HepG2 (cell line): ENCODE results near the gene ATP10D. TPM values are rescaled to one million over a fixed set of nuclear protein-coding genes. Genes with fewer than 3 reads are reported as not detected.

Experiments
- ATAC-seq: fragments of 200-7000 bp; cut with Tn5 transposase; 3 replicates; pipeline ENCODE4 v1.9.1; 2020; ENCODE audit warnings: mild to moderate bottlenecking, moderate library complexity
- BruUV-seq: library from RNA; stranded (reverse); fragments of 400-500 nt; replicated peaks from 2 replicates; lab custom pipeline; 2021; lab: Mats Ljungman, UMichigan
- CTCF ChIA-PET: fragments of 300-600 bp; formaldehyde crosslinking; extraction: SDS; loops from one replicate; lab custom pipeline; 2021; ENCODE audit warnings: low total read pairs, inconsistent platforms, low intra/inter-chr PET ratio; lab: Yijun Ruan, JAX
- POLR2A ChIA-PET: fragments of 350-600 bp; sonication (Branson Sonifier 250); formaldehyde crosslinking; loops from one replicate; lab custom pipeline; 2020; ENCODE audit warnings: antibody characterized with exemption, inconsistent platforms; lab: Yijun Ruan, JAX
- DNase-seq: peaks from one replicate; pipeline ENCODE4 v3.0.0-alpha.2; 2015; ENCODE audit warnings: low spot score
- FAIRE-seq: peaks from 3 replicates; lab custom pipeline; 2011; peaks lifted over from hg19 to GRCh38; lab: Jason Lieb, UNC
- H2AFZ ChIP-seq: one replicate; pipeline ENCODE4 v1.6.1; 2011; ENCODE audit warnings: low read length, inconsistent platforms
- H3K27ac ChIP-seq: fragments of 300-600 bp; 3 replicates; pipeline ENCODE4 v1.8.0; 2011; ENCODE audit warnings: mixed run types, mild to moderate bottlenecking, mixed read lengths, low read length, inconsistent platforms; ENCODE audit not compliant: insufficient read depth; ENCODE audit errors: extremely low read length
- H3K27me3 ChIP-seq, 2 experiments: fragments of 200-600 bp in 1 of 2; 2 replicates in 1 of 2; 3 replicates in 1 of 2; pipeline versions ENCODE4 v1.6.0 to v1.8.0; 2011; ENCODE audit warnings: low read length in 2 of 2, mild to moderate bottlenecking in 2 of 2, moderate library complexity in 2 of 2, inconsistent platforms in 1 of 2; ENCODE audit not compliant: insufficient read depth in 2 of 2, control insufficient read depth in 1 of 2
- H3K36me3 ChIP-seq, 2 experiments: fragments of 200-600 bp in 1 of 2; replicated peaks in 1 of 2; 2 replicates in 1 of 2; 3 replicates in 1 of 2; pipeline versions ENCODE4 v1.5.1 to v1.8.0; 2011; ENCODE audit warnings: low read length in 2 of 2, inconsistent platforms in 1 of 2; ENCODE audit not compliant: insufficient read depth in 2 of 2, control insufficient read depth in 1 of 2
- H3K4me1 ChIP-seq: 2 replicates; pipeline ENCODE4 v1.5.1; 2012; ENCODE audit warnings: low read length, inconsistent platforms; ENCODE audit not compliant: insufficient read depth
- H3K4me2 ChIP-seq: 2 replicates; pipeline ENCODE4 v1.6.0; 2011; ENCODE audit warnings: low read depth, low read length, inconsistent platforms
- H3K4me3 ChIP-seq, 3 experiments: fragments of 200-600 bp in 1 of 3; sonication (generic), shearing (Covaris generic) in 1 of 3; replicated peaks in 1 of 3; 2 replicates each; pipeline ENCODE4 v1.5.1; 2011 to 2016; ENCODE audit warnings: low read length in 3 of 3, inconsistent platforms in 2 of 3, low read depth in 2 of 3, mild to moderate bottlenecking in 2 of 3, control low read depth in 1 of 3, mixed read lengths in 1 of 3; ENCODE audit not compliant: insufficient read depth in 1 of 3
- H3K79me2 ChIP-seq: one replicate; pipeline ENCODE4 v1.6.1; 2011; ENCODE audit warnings: low read length, inconsistent platforms; ENCODE audit not compliant: insufficient read depth
- H3K9ac ChIP-seq: 2 replicates; pipeline ENCODE4 v1.6.0; 2011; ENCODE audit warnings: mild to moderate bottlenecking, low read depth, low read length, inconsistent platforms; ENCODE audit not compliant: insufficient read depth
- H3K9me3 ChIP-seq: 2 replicates; pipeline ENCODE4 v1.5.1; 2012; ENCODE audit warnings: mild to moderate bottlenecking, low read length
- H4K20me1 ChIP-seq: 2 replicates; pipeline ENCODE4 v1.6.0; 2011; ENCODE audit warnings: inconsistent platforms, mild to moderate bottlenecking, low read length, moderate library complexity; ENCODE audit not compliant: insufficient read depth
- BATF2 ChIP-seq: sonication (generic); formaldehyde crosslinking; IDR thresholded peaks from 2 replicates; pipeline ENCODE4 v1.8.0; 2022; ENCODE audit warnings: mild to moderate bottlenecking, missing genetic modification reagents, moderate library complexity
- JARID2 ChIP-seq: sonication (generic); formaldehyde crosslinking; IDR thresholded peaks from 2 replicates; pipeline ENCODE4 v1.8.1; 2023; ENCODE audit warnings: missing genetic modification reagents, inconsistent platforms; ENCODE audit not compliant: insufficient replicate concordance
- KAT7 ChIP-seq: IDR thresholded peaks from 2 replicates; pipeline ENCODE4 v1.6.1; 2018; ENCODE audit warnings: borderline replicate concordance, missing compliant biosample characterization
- LRRFIP1 ChIP-seq: sonication (generic); formaldehyde crosslinking; conservative IDR thresholded peaks from 2 replicates; pipeline ENCODE4 v1.4.0; 2020; ENCODE audit warnings: missing genetic modification reagents
- MTF2 ChIP-seq: sonication (generic); formaldehyde crosslinking; IDR thresholded peaks from 2 replicates; pipeline ENCODE4 v1.5.0; 2020; ENCODE audit warnings: missing genetic modification reagents, borderline replicate concordance
- PCBP2 ChIP-seq: fragments of 200-400 bp; formaldehyde crosslinking; optimal IDR thresholded peaks from 2 replicates; pipeline ENCODE3; 2018; ENCODE audit warnings: low read length, low read depth; ENCODE audit not compliant: poor library complexity, severe bottlenecking
- PLRG1 ChIP-seq: fragments of 450-650 bp; conservative IDR thresholded peaks from 2 replicates; pipeline ENCODE4 v1.6.1; 2016
- PRDM15 ChIP-seq: sonication (generic); formaldehyde crosslinking; IDR thresholded peaks from 2 replicates; pipeline ENCODE4 v1.4.0; 2020; ENCODE audit warnings: missing genetic modification reagents
- PRDM4 ChIP-seq: sonication (generic); formaldehyde crosslinking; IDR thresholded peaks from 2 replicates; pipeline ENCODE4 v1.9.0; 2021; ENCODE audit warnings: missing genetic modification reagents, borderline replicate concordance
- ZGPAT ChIP-seq: IDR thresholded peaks from 2 replicates; pipeline ENCODE4 v1.6.1; 2016; ENCODE audit warnings: mild to moderate bottlenecking
- ZNF138 ChIP-seq: sonication (generic); formaldehyde crosslinking; IDR thresholded peaks from 2 replicates; pipeline ENCODE4 v1.5.0; 2020; ENCODE audit warnings: mild to moderate bottlenecking, low read depth, missing genetic modification reagents
- ZNF326 ChIP-seq: sonication (generic); formaldehyde crosslinking; IDR thresholded peaks from 2 replicates; pipeline ENCODE4 v1.4.0; 2020; ENCODE audit warnings: missing genetic modification reagents, borderline replicate concordance
- ZNF616 ChIP-seq: sonication (generic); formaldehyde crosslinking; IDR thresholded peaks from 2 replicates; pipeline ENCODE4 v1.5.0; 2020; ENCODE audit warnings: low read depth, mild to moderate bottlenecking, missing genetic modification reagents
- ZNF629 ChIP-seq: sonication (generic); formaldehyde crosslinking; conservative IDR thresholded peaks from 2 replicates; pipeline ENCODE4 v1.5.0; 2020; ENCODE audit warnings: missing genetic modification reagents
- WGBS: methylation state at CpG from one replicate; pipeline ENCODE4 v1.1.6; 2017; ENCODE audit warnings: low lambda C conversion rate; 5-methylcytosine and 5-hydroxymethylcytosine counted together
- in situ Hi-C: cut with HindIII; loops from 2 replicates; pipeline ENCODE4 v1.10.0; 2017; ENCODE audit warnings: low pct_unique_long_range_greater_than_20kb; ENCODE audit not compliant: extremely low pct_ligation_motif_present
- intact Hi-C: fragments of 100-400 bp; cut with micrococcal nuclease; formaldehyde crosslinking; loops from one replicate; pipeline ENCODE4 v1.10.0; 2022; ENCODE audit not compliant: unreplicated experiment
- polyA plus RNA-seq, 8 experiments: library from polyadenylated mRNA; depleted of rRNA in 3 of 8; stranded (reverse) in 7 of 8; unstranded in 1 of 8; fragments of >200 nt; fragmentation: Illumina TruSeq in 4 of 8; extraction: Trizol in 4 of 8; gene quantifications; 2 replicates each; pipeline versions ENCODE4 v1.2.1 to v1.2.3, GENCODE V29; 2011 to 2016; ENCODE audit warnings: low read depth in 4 of 8, missing spikeins in 1 of 8, mixed read lengths in 1 of 8; ENCODE audit not compliant: insufficient read depth in 1 of 8
- total RNA-seq, 5 experiments: library from RNA; depleted of rRNA; stranded (reverse); fragments of >200 nt; fragmentation: Illumina TruSeq; extraction: Trizol; gene quantifications; 2 replicates each; pipeline ENCODE4 v1.2.3, GENCODE V29; 2016; ENCODE audit warnings: low read depth in 1 of 5

Gene ATP10D
- total and polyA plus RNA-seq, 2 of the 13 experiments (the other 11 are each of a cell fraction or from before 2014, with no cell fraction given) = 2.2 to 9.8 TPM

GRCh38 chr4:47598320-47598719 lies 113.2 kb downstream of the ATP10D start:
- Histone ChIP-seq H3K79me2 (no peaks in the 10 kb centered on the region), H3K4me2 (no peak overlapping the region), H3K4me3 (no peak overlapping the region), H3K9ac (no peak overlapping the region), H3K4me1 (no peaks in the 10 kb centered on the region), H3K27me3 (no peaks in the 10 kb centered on the region), H3K9me3 (no peaks in the 10 kb centered on the region), H3K27ac (no peak overlapping the region), H3K36me3 (no peaks in the 10 kb centered on the region), H2AFZ (no peak overlapping the region), H4K20me1 (no peaks in the 10 kb centered on the region)
- WGBS = 44% methylated on average over 1 of the region's 1 CpG
- ChIA-PET CTCF (no interaction called here), POLR2A (no interaction called here)
- no peak for DNase-seq
- intact Hi-C loops (no loop called here), in situ Hi-C loops (no loop called here)
- ATAC-seq = no peak
- no TSS peak for BruUV-seq
- no peak for FAIRE-seq
- no peak for TF ChIP-seq PRDM15 (CRISPR knock-in tag)
- no peak for TF ChIP-seq LRRFIP1
- no peak for TF ChIP-seq PLRG1
- TF ChIP-seq BATF2 (CRISPR knock-in tag) = no peak
- TF ChIP-seq PRDM4 (CRISPR knock-in tag) = no peak
- TF ChIP-seq MTF2 (CRISPR knock-in tag) = no peak
- TF ChIP-seq PCBP2 = no peak
- no peak for TF ChIP-seq ZGPAT (CRISPR knock-in tag)
- TF ChIP-seq JARID2 (CRISPR knock-in tag) = no peak
- TF ChIP-seq ZNF326 = no peak
- TF ChIP-seq KAT7 = no peak
- TF ChIP-seq ZNF138 (CRISPR knock-in tag) = no peak
- no peak for TF ChIP-seq ZNF616 (CRISPR knock-in tag)
- no peak for TF ChIP-seq ZNF629 (CRISPR knock-in tag)
